ENCODE measurements around the gene ACTL6B. TPM values are rescaled to one million over a fixed set of nuclear protein-coding genes. Genes with fewer than 3 reads are reported as not detected.

The ACTL6B gene
- total RNA-seq, 2 experiments from 2014 or later, result not detected

DNA sequence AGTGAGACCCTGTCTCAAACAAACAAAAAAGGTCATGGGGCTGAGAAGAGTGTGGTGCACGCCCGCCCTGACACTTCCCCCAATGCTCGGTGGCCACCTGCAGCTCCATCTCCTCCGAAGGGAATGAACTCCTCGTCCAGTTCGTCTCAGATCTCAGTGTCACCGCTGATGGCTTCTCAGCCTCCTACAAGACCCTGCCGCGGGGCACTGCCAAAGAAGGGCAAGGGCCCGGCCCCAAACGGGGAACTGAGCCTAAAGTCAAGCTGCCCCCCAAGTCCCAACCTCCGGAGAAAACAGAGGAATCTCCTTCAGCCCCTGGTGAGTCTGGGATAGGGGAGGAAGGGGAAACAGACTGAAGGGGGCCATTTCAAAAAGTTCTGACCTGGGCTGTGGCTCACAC lies 49.9 kb downstream of the ACTL6B start:
- Mint-ChIP-seq H3K4me3 (no peak overlapping the region), H3K27me3 (peaks cover 3% of the 10 kb centered on the region), H3K27ac (no peak overlapping the region), H3K9me3 (no peaks in the 10 kb centered on the region), H3K36me3 (ENCODE audit: low read depth) (no peaks in the 10 kb centered on the region), H3K4me1 (ENCODE audit: low read depth) (peaks cover 21% of the 10 kb centered on the region)
- ATAC-seq, result no peak
- no peak for TF ChIP-seq CTCF (IDR thresholded peaks at IDR 0.05)
- intact Hi-C loops (cut with micrococcal nuclease), result loop anchor here (10.0 kb wide), 1 partner anchor 68 kb away; the partner anchor contains the start of gene GNB2
- ChIA-PET CTCF (interaction anchor here (0.6 to 3.8 kb wide), 7 partner anchors 18 to 99 kb away, joined by 3 to 14 read pairs (median 6); partner anchors contain the start of gene POP7), POLR2A (interaction anchor here (0.7 to 1.7 kb wide), 5 partner anchors 17 to 250 kb away, joined by 3 to 4 read pairs (median 4); partner anchors contain the start of genes FBXO24 and LRCH4)
- DNase-seq, result no peak

- Mint-ChIP-seq H3K9me3 (no peaks in the 10 kb centered on the region), H3K36me3 (ENCODE audit: low read depth) (no peaks in the 10 kb centered on the region), H3K4me1 (ENCODE audit: low read depth) (peaks cover 19% of the 10 kb centered on the region), H3K4me3 (peak overlapping the region; percentile 78), H3K27ac (peak overlapping the region; percentile 42), H3K27me3 (peaks cover 3% of the 10 kb centered on the region)
- ATAC-seq (peak; percentile 11), DNase-seq (peak; percentile 52)
- no peak for TF ChIP-seq CTCF (IDR thresholded peaks at IDR 0.05)
- CTCF ChIA-PET, result interaction anchor here (0.7 to 3.8 kb wide), 12 partner anchors 8 to 135 kb away, joined by 3 to 14 read pairs (median 4); partner anchors contain the start of genes FBXO24 and POP7
- intact Hi-C loops (cut with micrococcal nuclease), result loop anchor here (10.0 kb wide), 1 partner anchor 70 kb away; the partner anchor contains the start of gene GNB2
- POLR2A ChIA-PET, result interaction anchor here (0.7 to 1.7 kb wide), 4 partner anchors 16 to 251 kb away, joined by 3 to 4 read pairs (median 4); no protein-coding TSS in a partner anchor
Measured at GRCh38 chr7:100604976-100605911, 51.0 kb downstream of the ACTL6B start.

DNA sequence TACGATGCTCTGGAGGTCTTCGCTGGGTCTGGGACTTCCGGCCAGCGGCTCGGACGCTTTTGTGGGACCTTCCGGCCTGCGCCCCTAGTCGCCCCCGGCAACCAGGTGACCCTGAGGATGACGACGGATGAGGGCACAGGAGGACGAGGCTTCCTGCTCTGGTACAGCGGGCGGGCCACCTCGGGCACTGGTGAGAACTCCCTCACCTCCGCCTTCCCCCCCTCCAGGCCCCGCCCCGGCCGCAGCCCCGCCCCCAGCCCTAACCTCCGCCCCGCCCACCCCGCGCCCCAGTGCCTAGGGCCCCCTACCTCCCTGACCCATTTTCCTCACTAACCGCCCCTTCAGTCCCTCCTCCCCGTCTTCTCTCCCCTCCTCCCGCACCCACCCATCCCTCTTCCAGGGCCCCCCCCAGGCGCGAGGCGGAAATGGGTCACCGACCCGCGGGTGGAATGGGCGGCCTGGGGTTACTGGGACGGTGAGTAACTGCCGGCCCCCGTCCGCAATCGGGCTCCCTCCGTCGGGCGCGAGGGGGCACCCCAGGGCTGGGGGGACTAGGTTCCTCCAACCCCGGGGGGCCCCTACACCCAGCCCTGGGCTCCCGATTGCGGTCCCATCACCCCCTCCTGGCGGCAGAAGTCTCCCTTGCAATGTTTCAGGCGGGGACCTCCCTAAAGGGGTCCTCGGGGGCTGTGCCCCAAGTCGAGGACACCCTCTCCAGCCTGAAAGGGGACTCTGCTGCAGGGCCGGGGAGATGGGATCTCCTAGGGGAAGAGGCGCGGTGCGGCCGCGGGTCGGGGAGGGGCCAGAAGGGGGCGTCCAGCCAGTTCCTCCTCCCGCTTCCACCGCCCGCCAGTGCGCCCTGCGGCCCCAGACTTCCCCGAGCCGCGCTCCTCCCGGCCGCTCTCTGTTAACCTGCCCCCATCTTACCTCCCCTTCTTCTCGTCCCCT lies 51.9 kb downstream of the ACTL6B start:
- intact Hi-C loops (cut with micrococcal nuclease), result loop anchor here (10.0 kb wide), 1 partner anchor 70 kb away; the partner anchor contains the start of gene GNB2
- DNase-seq, result peak; percentile 87
- ChIA-PET CTCF (interaction anchor here (0.7 to 3.8 kb wide), 10 partner anchors 8 to 134 kb away, joined by 3 to 14 read pairs (median 4); partner anchors contain the start of genes FBXO24, MOSPD3 and POP7), POLR2A (interaction anchor here (0.8 to 1.4 kb wide), 3 partner anchors 8 to 218 kb away, joined by 3 to 4 read pairs (median 3); partner anchors contain the start of gene MOSPD3)
- Mint-ChIP-seq H3K36me3 (ENCODE audit: low read depth) (no peaks in the 10 kb centered on the region), H3K27me3 (peaks cover 3% of the 10 kb centered on the region), H3K27ac (peak overlapping the region; percentile 82), H3K4me1 (ENCODE audit: low read depth) (peaks cover 19% of the 10 kb centered on the region), H3K9me3 (no peaks in the 10 kb centered on the region), H3K4me3 (peak overlapping the region; percentile 78)
- peak; percentile 81 for ATAC-seq
- TF ChIP-seq CTCF (IDR thresholded peaks at IDR 0.05), result peak; percentile 72

DNA sequence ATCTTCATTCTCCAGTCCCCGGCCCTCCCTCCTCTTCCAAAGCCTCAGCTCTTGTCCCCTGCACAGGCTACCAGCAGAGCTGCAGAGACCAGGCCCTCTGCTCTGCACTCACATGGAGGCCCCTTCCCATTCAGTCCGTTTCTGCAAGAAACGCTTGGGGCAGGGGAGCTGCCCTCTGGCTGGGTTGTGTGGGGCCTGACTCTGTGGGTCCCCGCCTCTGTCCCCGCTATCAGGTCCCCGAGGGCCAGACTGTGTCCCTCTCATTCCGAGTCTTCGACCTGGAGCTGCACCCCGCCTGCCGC lies 52.6 kb downstream of the ACTL6B start:
- no peak for TF ChIP-seq CTCF (IDR thresholded peaks at IDR 0.05)
- peaks cover 19% of the 10 kb centered on the region for H3K4me1 Mint-ChIP-seq (ENCODE audit: low read depth)
- ATAC-seq (no peak), DNase-seq (no peak)
- no peaks in the 10 kb centered on the region for H3K36me3 Mint-ChIP-seq (ENCODE audit: low read depth)
- ChIA-PET POLR2A (interaction anchor here (0.8 to 1.4 kb wide), 3 partner anchors 9 to 217 kb away, joined by 3 to 4 read pairs (median 3); partner anchors contain the start of gene MOSPD3), CTCF (interaction anchor here (1.0 to 1.6 kb wide), 5 partner anchors 9 to 102 kb away, joined by 3 to 7 read pairs (median 4); partner anchors contain the start of genes FBXO24, MOSPD3 and POP7)
- intact Hi-C loops (cut with micrococcal nuclease), result loop anchor here (10.0 kb wide), 1 partner anchor 71 kb away; the partner anchor contains the start of gene GNB2
- H3K4me3 Mint-ChIP-seq, result peak overlapping the region; percentile 78
- peak overlapping the region; percentile 82 for H3K27ac Mint-ChIP-seq
- peaks cover 3% of the 10 kb centered on the region for H3K27me3 Mint-ChIP-seq
- no peaks in the 10 kb centered on the region for H3K9me3 Mint-ChIP-seq

All from activated CD8-positive, alpha-beta T cell treated with anti-CD3 and anti-CD28 coated beads for 36 hours (primary cell).